ENCODE results near the gene AP5S1.

GRCh38 chr20:3804781-3805180, 15.6 kb upstream of the AP5S1 start:
- no peak for TF ChIP-seq CTCF (optimal IDR thresholded peaks at IDR 0.05 in 1 of 3, IDR thresholded peaks at IDR 0.05 in 1 of 3, conservative IDR thresholded peaks at IDR 0.05 in 1 of 3; ENCODE audit: extremely low read depth in 1 of 3, insufficient read depth in 2 of 3, low read length in 3 of 3)
- TF ChIP-seq EZH2 (IDR thresholded peaks at IDR 0.05; ENCODE audit: low read length): no peak
